Neuronal stem cell (in vitro differentiated cells): ENCODE measurements around the gene PAXX.

Experiments used
- DNase-seq: peaks from one replicate; pipeline ENCODE4 v3.0.0-alpha.2; 2013; ENCODE audit warnings: low spot score
- H2AFZ ChIP-seq: one replicate; pipeline ENCODE4 v1.6.1; 2013; ENCODE audit warnings: mild to moderate bottlenecking, low read length, inconsistent platforms
- H2AK5ac ChIP-seq: 2 replicates; pipeline ENCODE4 v1.6.1; 2013; ENCODE audit warnings: low read depth, mild to moderate bottlenecking, inconsistent platforms, low read length, moderate library complexity, mixed read lengths
- H2BK120ac ChIP-seq: 2 replicates; pipeline ENCODE4 v1.6.1; 2013; ENCODE audit warnings: low read depth, mild to moderate bottlenecking, inconsistent platforms, low read length, moderate library complexity, mixed read lengths
- H2BK12ac ChIP-seq: one replicate; pipeline ENCODE4 v1.6.1; 2013; ENCODE audit warnings: low read length, inconsistent platforms
- H2BK15ac ChIP-seq: 2 replicates; pipeline ENCODE4 v1.6.1; 2013; ENCODE audit warnings: mild to moderate bottlenecking, low read length, inconsistent platforms, mixed read lengths
- H2BK5ac ChIP-seq: one replicate; pipeline ENCODE4 v1.6.1; 2013; ENCODE audit warnings: inconsistent platforms, mild to moderate bottlenecking, low read length, moderate library complexity
- H3K14ac ChIP-seq: one replicate; pipeline ENCODE4 v1.6.1; 2013; ENCODE audit warnings: low read length, inconsistent platforms
- H3K18ac ChIP-seq: 2 replicates; pipeline ENCODE4 v1.6.1; 2013; ENCODE audit warnings: low read length, inconsistent platforms
- H3K23ac ChIP-seq: 2 replicates; pipeline ENCODE4 v1.6.1; 2013; ENCODE audit warnings: low read depth, mild to moderate bottlenecking, mixed read lengths, low read length, inconsistent platforms; ENCODE audit not compliant: poor library complexity
- H3K27ac ChIP-seq: replicated peaks from 3 replicates; pipeline ENCODE4 v1.5.1; 2013; ENCODE audit warnings: low read length, inconsistent platforms
- H3K27me3 ChIP-seq, 3 experiments: 2 replicates each; pipeline ENCODE4 v1.6.1; 2013; ENCODE audit warnings: low read length in 3 of 3, mild to moderate bottlenecking in 2 of 3, inconsistent platforms in 1 of 3, low read depth in 1 of 3, mixed read lengths in 1 of 3, moderate library complexity in 1 of 3; ENCODE audit not compliant: control insufficient read depth in 3 of 3, insufficient read depth in 3 of 3
- H3K36me3 ChIP-seq, 2 donors: replicated peaks in 1 of 2; 2 replicates each; pipeline ENCODE4 v1.6.1; 2013; ENCODE audit warnings: low read length in 2 of 2; ENCODE audit not compliant: control insufficient read depth in 2 of 2, insufficient read depth in 2 of 2
- H3K4ac ChIP-seq: 2 replicates; pipeline ENCODE4 v1.6.1; 2013; ENCODE audit warnings: inconsistent platforms, mild to moderate bottlenecking, low read length, moderate library complexity
- H3K4me1 ChIP-seq, 2 donors: 1 replicate in 1 of 2; 2 replicates in 1 of 2; pipeline ENCODE4 v1.6.1; 2013; ENCODE audit warnings: low read length in 2 of 2, low read depth in 1 of 2; ENCODE audit not compliant: control insufficient read depth in 2 of 2, insufficient read depth in 1 of 2
- H3K4me2 ChIP-seq: one replicate; pipeline ENCODE4 v1.6.1; 2013; ENCODE audit warnings: mild to moderate bottlenecking, low read length, inconsistent platforms; ENCODE audit not compliant: insufficient read depth, poor library complexity, severe bottlenecking
- H3K4me3 ChIP-seq, 2 donors: 2 replicates each; pipeline ENCODE4 v1.5.1; 2013; ENCODE audit warnings: low read length in 2 of 2, mild to moderate bottlenecking in 2 of 2, inconsistent platforms in 1 of 2, moderate library complexity in 1 of 2
- H3K79me1 ChIP-seq: one replicate; pipeline ENCODE4 v1.6.1; 2013; ENCODE audit warnings: low read depth, mild to moderate bottlenecking, inconsistent platforms, low read length, moderate library complexity
- H3K9ac ChIP-seq: one replicate; pipeline ENCODE4 v1.6.1; 2013; ENCODE audit warnings: mild to moderate bottlenecking, low read depth, low read length, inconsistent platforms; ENCODE audit not compliant: poor library complexity
- H3K9me3 ChIP-seq, 2 donors: replicated peaks in 1 of 2; 2 replicates each; pipeline versions ENCODE3 to v1.6.1; 2013; ENCODE audit warnings: low read length in 2 of 2, mild to moderate bottlenecking in 2 of 2, inconsistent platforms in 1 of 2, low read depth in 1 of 2, mixed read lengths in 1 of 2, moderate library complexity in 1 of 2; ENCODE audit not compliant: control insufficient read depth in 2 of 2, insufficient read depth in 1 of 2
- H4K8ac ChIP-seq: one replicate; pipeline ENCODE4 v1.6.1; 2013; ENCODE audit warnings: low read depth, mild to moderate bottlenecking, inconsistent platforms, low read length, moderate library complexity
- H4K91ac ChIP-seq: one replicate; pipeline ENCODE4 v1.6.1; 2013; ENCODE audit warnings: low read length, low read depth, mild to moderate bottlenecking, inconsistent platforms; ENCODE audit not compliant: poor library complexity
- WGBS, 2 donors: extraction: QIAGEN DNeasy Blood & Tissue Kit; methylation state at CpG; one replicate each; pipeline ENCODE4 v1.1.7; 2013; ENCODE audit warnings: missing lambda C conversion rate in 2 of 2, mixed read lengths in 1 of 2; ENCODE audit not compliant: insufficient read length in 2 of 2, insufficient replicate concordance in 1 of 2; ENCODE audit errors: extremely low coverage in 2 of 2; 5-methylcytosine and 5-hydroxymethylcytosine counted together

Gene PAXX

GRCh38 chr9:137009217-137009616 lies 17.0 kb downstream of the PAXX start:
- Histone ChIP-seq H3K36me3 (peaks cover 8 to 15% of the 10 kb centered on the region in 2 donors), H3K4me1 (peaks cover 0 to 8% of the 10 kb centered on the region in 2 donors), H3K9ac (no peak overlapping the region), H3K14ac (no peak overlapping the region), H4K8ac (no peak overlapping the region), H2BK5ac (no peak overlapping the region), H2BK12ac (no peak overlapping the region), H2AK5ac (no peak overlapping the region), H4K91ac (no peak overlapping the region), H3K27me3 (no peaks in the 10 kb centered on the region), H3K18ac (no peak overlapping the region), H3K79me1 (peaks cover 3% of the 10 kb centered on the region), H3K9me3 (peaks cover 2 to 3% of the 10 kb centered on the region in 2 donors), H2BK120ac (no peak overlapping the region), H3K4me3 (no peak overlapping the region), H3K27ac (no peak overlapping the region), H3K23ac (peak overlapping the region; percentile 55), H3K4ac (no peak overlapping the region), H3K4me2 (no peak overlapping the region), H2BK15ac (no peak overlapping the region), H2AFZ (no peak overlapping the region)
- no CpG with 5 or more reads among the region's 18 CpGs for WGBS, 2 donors
- no peak for DNase-seq

- Histone ChIP-seq H3K27ac (no peak overlapping the region), H3K9ac (peak overlapping the region; percentile 60), H3K23ac (peak overlapping the region; percentile 55), H2AK5ac (no peak overlapping the region), H4K91ac (no peak overlapping the region), H3K14ac (no peak overlapping the region), H3K9me3 (peaks cover 2 to 3% of the 10 kb centered on the region in 2 donors), H2AFZ (no peak overlapping the region), H3K18ac (no peak overlapping the region), H3K36me3 (peaks cover 13 to 23% of the 10 kb centered on the region in 2 donors), H4K8ac (no peak overlapping the region), H3K79me1 (peaks cover 3% of the 10 kb centered on the region), H2BK12ac (no peak overlapping the region), H3K27me3 (no peaks in the 10 kb centered on the region), H3K4me1 (peaks cover 0 to 8% of the 10 kb centered on the region in 2 donors), H3K4me2 (no peak overlapping the region), H2BK120ac (no peak overlapping the region), H3K4me3 (peak overlapping the region in 1 of 2 donors; percentile 62), H3K4ac (no peak overlapping the region), H2BK15ac (no peak overlapping the region), H2BK5ac (no peak overlapping the region)
- DNase-seq: no peak
- WGBS, 2 donors: no CpG with 5 or more reads among the region's 49 CpGs
Observed at GRCh38 chr9:137009938-137010732, 17.9 kb downstream of the PAXX start.

- H3K79me1 ChIP-seq: peaks cover 3% of the 10 kb centered on the region
- no peak for DNase-seq
- H2BK12ac ChIP-seq: no peak overlapping the region
- peaks cover 18 to 33% of the 10 kb centered on the region in 2 donors for H3K36me3 ChIP-seq
- peaks cover 0 to 8% of the 10 kb centered on the region in 2 donors for H3K4me1 ChIP-seq
- no peaks in the 10 kb centered on the region for H3K27me3 ChIP-seq
- H3K4ac ChIP-seq: no peak overlapping the region
- no peak overlapping the region for H2AFZ ChIP-seq
- H3K14ac ChIP-seq: no peak overlapping the region
- no peak overlapping the region for H3K27ac ChIP-seq
- no peak overlapping the region for H3K9ac ChIP-seq
- no peak overlapping the region for H2BK15ac ChIP-seq
- no peak overlapping the region for H3K4me2 ChIP-seq
- H3K23ac ChIP-seq: no peak overlapping the region
- H3K4me3 ChIP-seq: no peak overlapping the region
- H2BK5ac ChIP-seq: no peak overlapping the region
- no CpG with 5 or more reads among the region's 24 CpGs for WGBS, 2 donors
- H3K18ac ChIP-seq: no peak overlapping the region
- H4K8ac ChIP-seq: peak overlapping the region; percentile 82
- H3K9me3 ChIP-seq: peaks cover under 1 to 3% of the 10 kb centered on the region in 2 donors
- H4K91ac ChIP-seq: no peak overlapping the region
- H2AK5ac ChIP-seq: no peak overlapping the region
- H2BK120ac ChIP-seq: no peak overlapping the region
Observed at GRCh38 chr9:137011156-137011555, 18.9 kb downstream of the PAXX start.

GRCh38 chr9:137011907-137012675 lies 19.9 kb downstream of the PAXX start:
- DNase-seq: no peak
- Histone ChIP-seq H3K4me3 (no peak overlapping the region), H2BK15ac (no peak overlapping the region), H2AFZ (no peak overlapping the region), H4K8ac (no peak overlapping the region), H3K4me2 (no peak overlapping the region), H3K79me1 (peaks cover 3% of the 10 kb centered on the region), H2AK5ac (no peak overlapping the region), H3K18ac (no peak overlapping the region), H3K4me1 (peaks cover 0 to 8% of the 10 kb centered on the region in 2 donors), H2BK120ac (no peak overlapping the region), H2BK12ac (no peak overlapping the region), H4K91ac (no peak overlapping the region), H3K4ac (no peak overlapping the region), H3K27ac (no peak overlapping the region), H3K14ac (no peak overlapping the region), H3K9me3 (peaks cover 0 to 5% of the 10 kb centered on the region in 2 donors), H2BK5ac (no peak overlapping the region), H3K36me3 (peaks cover 26 to 41% of the 10 kb centered on the region in 2 donors), H3K23ac (no peak overlapping the region), H3K27me3 (no peaks in the 10 kb centered on the region), H3K9ac (no peak overlapping the region)
- WGBS, 2 donors: no CpG with 5 or more reads among the region's 39 CpGs
